NCI-H2227 (cell line): ENCODE data around the gene C13orf42.

Experiments used
- DNase-seq: peaks from one replicate; lab custom pipeline; 2025; ENCODE audit not compliant: unreplicated experiment; lab: John Stamatoyannopoulos, UW

Gene C13orf42

GRCh38 chr13:51067210-51067701 lies 43.8 kb downstream of the C13orf42 start:
- peak; percentile 25 for DNase-seq

DNA sequence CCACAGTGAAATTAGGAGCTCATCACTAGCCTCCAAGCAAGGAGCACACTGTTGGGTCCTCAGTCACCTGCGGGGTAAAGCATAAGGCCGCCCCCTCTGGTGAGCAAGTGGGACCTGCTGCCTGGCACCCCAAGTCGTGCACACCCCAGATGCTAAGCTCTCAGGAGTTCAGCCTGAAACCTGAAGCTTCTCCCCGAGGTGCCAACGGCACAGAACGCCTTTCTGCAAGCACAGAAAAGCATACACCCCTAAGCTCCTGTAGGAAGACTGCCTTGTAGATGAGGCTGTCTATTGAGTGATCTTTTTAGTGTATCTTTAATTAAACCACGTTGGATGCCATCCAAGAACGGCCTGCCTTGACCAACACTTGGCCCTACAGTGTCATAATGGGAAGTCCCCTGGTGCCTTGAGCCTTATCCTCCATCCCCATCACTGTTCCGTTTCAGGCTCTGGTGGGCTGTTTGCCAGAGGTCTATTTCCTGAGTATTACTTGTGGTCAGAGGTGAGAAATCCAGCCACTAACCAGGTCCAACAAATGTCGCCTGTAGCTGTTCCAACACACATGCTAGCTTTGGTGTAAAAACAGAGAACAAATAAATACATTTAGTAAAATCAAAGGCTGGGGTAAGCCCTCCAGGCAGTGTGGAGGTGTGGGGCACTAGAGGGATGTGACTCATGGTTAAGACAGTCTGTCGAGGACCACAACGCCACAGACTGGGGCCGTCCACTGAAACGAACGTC lies 44.8 kb downstream of the C13orf42 start:
- DNase-seq: no peak

DNA sequence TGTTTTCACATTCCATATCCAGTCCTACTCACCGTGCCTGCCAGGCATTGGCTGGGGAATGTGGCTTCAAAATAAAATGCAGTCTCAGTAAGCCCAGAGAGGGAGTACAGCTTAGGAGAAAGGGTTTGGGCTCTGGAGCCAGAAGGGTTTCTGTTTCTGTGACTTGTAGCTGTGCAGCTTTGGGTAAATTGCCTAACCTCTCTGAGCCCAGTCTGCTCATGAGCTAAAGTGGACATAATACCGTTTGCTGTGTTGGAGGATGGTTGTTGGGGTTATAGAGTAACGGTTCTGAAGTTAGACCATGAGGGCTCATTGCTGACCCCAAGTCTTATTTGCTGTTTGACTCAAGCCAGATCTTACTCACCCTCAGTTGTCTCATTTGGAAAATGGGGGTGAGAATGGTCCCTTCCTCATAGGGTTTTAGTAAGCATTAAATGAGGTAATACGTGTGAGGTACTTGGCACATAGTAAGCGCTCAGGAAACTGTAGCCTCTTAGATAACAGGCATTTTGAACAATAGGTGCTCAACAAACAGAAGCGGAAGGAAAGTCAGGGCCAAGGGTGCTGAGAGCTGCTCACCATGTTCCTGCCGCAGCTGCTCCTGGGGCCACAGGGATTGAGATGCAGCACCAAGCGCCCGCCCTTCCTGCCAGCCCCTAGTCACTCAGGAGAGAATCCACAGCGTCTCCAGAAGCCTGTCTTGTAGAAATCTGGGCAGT lies 45.5 kb downstream of the C13orf42 start:
- no peak for DNase-seq

GRCh38 chr13:51064753-51065152 lies 46.3 kb downstream of the C13orf42 start:
- no peak for DNase-seq

DNA sequence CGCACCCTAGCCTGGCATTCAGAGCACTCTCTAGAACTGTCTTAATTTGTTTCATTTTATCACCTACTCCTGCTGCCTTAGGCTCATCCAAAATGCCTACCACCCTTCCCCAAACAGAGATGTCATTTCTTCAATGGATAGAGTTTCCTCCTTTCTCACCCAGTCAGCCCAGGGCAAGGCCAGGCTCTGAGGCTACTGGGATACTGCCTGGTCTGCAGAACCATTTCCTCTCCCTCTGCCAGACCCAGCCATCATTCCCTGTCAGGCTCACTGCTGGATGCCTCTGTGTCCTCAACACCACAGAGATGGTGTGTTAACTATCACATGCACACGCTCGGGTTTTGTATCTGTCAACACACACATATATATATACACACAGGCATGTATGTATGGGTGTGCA lies 47.2 kb downstream of the C13orf42 start:
- DNase-seq: no peak

DNA sequence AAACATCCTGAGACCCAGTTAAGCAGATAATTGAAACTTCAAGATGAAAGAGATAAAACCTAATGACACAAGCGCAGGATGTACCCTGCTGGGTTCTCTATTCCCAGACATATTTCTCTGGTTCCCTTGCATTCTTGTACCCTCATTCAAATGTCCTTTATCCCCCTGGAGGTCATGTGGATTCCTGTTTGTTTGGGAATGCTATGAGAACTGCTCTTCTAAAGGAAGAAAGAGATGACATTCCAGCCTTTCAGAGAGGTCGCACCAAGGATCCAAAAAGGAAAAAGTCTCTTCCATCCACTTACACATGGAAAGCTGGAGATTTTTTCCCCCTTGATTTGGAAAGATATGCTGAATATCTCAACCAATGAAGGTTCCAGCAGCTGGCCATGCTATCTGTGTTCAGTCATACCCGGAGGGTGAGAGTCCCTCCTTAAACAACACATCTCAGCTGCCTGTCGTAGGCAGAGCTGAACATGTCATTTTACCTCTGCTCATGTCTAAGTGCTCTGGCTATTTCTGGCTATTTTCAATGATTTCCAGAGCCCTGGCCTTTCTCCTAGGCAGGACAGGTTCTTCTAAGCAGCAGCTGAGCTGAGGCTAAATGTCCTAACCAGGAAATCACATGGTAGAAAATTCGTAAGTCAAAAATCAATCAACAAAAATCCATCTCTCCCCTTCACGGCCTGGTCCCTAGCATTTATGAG lies 52.5 kb downstream of the C13orf42 start:
- DNase-seq: no peak

- no peak for DNase-seq
These were observed 53.2 kb downstream of the C13orf42 start for GRCh38 chr13:51057906-51058305.

GRCh38 chr13:51057001-51057400 lies 54.1 kb downstream of the C13orf42 start:
- no peak for DNase-seq

DNA sequence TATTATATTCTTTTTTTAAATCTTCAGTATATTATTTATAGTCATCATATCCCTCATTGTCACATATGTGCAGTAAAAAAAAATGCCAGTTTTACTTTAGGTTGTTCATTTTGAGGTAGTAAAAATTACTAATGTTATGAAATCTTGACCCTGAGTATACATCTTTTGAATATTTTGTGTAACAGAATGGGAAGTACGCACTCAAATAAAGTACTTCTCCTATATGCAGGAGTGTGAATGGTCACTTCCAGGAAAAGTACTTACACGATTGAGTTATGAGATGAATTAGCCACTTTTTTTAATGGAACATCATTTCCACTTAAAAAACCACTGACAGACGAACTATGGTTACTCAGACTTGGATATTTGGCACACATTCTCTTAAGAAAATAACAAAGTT lies 58.5 kb downstream of the C13orf42 start:
- DNase-seq: no peak

DNA sequence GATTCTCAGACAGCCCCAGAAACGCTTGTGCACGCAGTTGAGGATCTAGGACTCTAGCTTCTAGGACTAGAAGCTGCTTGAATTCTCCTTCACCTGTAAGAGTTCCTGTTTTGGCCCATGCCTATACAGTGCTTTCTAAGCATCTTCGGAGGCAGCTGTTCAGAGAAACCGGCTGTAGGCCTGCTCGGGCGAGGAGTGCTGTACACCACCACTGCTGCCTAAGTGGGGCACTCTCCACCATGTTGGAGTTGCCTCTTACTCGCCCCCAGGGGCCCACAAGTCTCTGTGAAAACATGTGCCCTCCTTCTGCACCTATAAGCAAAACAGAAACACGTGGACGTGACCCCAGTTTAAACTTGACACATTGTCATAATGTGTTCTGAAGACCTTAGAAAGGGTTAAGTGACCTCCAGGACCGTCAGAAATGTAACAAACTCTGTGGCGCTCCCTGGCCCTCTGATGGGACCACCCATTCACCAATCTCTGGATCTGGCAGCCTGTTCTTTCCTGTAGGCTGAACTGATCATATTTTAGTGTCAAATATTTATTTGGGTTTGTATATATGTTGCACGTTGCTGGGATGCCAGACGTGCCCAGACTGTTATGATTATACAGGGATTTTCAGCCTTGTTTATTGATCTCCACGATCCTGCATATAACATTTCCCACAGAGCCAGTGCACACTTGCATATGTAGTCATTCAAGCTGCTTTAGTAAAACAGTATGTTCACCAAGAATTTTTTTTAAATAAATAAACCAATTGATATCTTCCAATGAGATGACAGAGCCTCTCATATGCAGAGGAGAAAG lies 60.8 kb downstream of the C13orf42 start:
- no peak for DNase-seq

DNA sequence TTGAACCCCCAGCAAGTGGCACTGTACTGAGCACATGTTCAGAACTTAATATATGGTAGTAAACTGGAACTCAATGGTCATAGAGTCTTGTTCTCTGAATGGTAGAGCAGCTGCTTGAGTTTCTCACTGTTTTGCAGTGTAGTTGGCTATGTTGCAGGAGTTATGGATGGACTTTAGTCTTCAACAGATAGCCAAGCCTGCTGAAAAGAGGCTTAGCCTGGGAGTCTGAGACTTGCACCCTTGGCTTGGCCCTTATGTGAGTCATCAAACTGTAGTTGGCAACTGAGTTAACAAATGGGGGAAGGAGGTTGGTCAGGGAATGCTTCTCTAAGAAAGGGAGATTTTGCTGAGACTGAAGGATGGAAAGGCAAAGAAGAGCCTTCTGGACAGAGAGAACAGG lies 62.5 kb downstream of the C13orf42 start:
- no peak for DNase-seq

- no peak for DNase-seq
These were observed 63.0 kb downstream of the C13orf42 start for GRCh38 chr13:51048166-51048461.

- no peak for DNase-seq
These were observed 63.5 kb downstream of the C13orf42 start for GRCh38 chr13:51047434-51048165.

- DNase-seq: no peak
These were observed 65.6 kb downstream of the C13orf42 start for GRCh38 chr13:51045451-51045850.

DNA sequence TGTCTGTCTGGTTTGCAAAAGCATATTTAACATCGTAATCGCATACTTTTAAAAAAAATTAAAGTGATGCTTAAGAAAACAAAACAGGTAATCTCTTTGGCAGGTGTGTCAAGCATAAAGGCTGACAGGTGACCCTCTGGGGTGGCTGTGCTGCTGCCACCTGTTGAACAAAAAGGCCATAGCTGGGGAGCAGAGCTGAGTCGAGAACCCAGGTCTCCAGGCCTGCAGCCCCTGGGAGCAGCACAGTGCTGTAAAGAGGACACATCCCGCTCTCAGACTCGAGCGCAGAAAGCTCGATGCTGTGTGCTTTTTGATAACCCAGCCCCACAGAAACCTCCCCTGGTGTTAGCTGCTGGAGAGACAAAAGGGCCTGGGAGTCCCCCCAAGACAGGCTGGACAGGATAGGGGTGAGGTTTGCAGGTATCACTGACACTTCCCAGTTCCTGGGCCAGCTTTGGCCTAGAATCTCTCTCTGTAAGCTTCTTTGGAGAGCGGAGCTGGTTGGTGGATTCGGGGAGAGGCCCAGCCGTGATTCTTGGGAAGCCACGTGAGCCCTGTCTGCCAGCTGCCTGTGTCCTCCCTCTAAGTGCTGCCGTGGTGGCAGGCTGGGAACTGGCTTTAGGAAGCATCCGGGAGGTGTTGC lies 66.9 kb downstream of the C13orf42 start:
- no peak for DNase-seq

DNA sequence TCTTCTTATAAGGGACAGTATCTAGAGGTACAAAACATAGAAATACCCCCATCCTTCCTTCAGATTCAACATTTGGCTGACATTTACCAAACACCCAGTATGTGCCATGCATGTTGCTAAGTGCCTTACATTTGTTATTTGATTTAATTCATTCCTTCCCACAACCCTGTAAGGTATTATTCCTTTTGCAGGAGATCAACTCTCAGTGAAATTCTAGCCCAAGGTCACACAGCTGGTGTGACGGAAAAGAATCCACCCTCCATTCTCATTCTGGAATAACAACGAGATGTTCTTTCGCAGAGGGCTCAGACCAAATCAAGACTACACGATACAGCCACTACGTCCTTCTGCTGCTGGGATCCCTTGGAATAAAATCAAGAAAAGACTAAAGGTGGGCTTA lies 67.8 kb downstream of the C13orf42 start:
- DNase-seq: no peak

DNA sequence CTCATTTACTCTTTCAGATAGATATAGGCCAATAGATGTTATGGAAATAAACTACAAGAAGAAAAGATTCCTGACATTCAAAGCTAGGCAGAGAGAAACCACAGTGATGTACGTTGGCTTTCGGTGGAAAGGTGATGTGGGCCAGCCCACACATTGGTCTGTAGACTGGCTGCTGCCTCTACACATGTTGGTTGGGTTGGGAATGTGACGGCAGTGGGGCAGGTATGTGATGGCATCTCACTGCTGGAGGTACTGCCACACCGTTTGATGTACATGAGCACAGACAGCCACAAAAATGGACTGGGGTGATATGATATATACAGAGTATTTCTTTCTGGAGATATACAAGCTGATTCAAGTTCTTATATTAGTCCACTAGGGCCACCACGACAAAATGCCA lies 69.4 kb downstream of the C13orf42 start:
- no peak for DNase-seq

- DNase-seq: no peak
These were observed 69.9 kb downstream of the C13orf42 start for GRCh38 chr13:51041126-51041525.

- no peak for DNase-seq
These were observed 70.6 kb downstream of the C13orf42 start for GRCh38 chr13:51040431-51040830.

DNA sequence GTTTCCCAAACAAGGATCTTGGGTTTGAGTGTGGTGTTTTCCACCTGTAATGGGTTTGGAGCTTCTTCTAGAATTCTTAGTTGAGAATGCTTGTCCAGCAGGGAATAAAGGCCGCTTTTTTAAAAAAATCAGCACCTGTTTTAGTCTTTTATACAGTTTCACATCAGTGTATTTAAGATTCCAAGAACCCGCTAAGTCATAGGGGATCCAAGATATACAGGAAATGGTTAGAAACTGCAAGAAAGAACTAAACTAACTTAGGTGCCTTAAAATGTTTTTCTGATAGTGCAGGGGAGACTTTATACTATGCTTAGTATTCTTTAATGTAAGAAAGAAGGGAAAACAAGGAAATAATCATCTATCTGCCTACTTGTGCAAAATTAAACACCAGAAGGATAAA lies 74.7 kb downstream of the C13orf42 start:
- DNase-seq: no peak
